NCI-H774 (cell line): Measurements from ENCODE around the gene ZNF175.

Source experiments
- DNase-seq: peaks from one replicate; lab custom pipeline; 2025; lab: John Stamatoyannopoulos, UW

ZNF175 gene

DNA sequence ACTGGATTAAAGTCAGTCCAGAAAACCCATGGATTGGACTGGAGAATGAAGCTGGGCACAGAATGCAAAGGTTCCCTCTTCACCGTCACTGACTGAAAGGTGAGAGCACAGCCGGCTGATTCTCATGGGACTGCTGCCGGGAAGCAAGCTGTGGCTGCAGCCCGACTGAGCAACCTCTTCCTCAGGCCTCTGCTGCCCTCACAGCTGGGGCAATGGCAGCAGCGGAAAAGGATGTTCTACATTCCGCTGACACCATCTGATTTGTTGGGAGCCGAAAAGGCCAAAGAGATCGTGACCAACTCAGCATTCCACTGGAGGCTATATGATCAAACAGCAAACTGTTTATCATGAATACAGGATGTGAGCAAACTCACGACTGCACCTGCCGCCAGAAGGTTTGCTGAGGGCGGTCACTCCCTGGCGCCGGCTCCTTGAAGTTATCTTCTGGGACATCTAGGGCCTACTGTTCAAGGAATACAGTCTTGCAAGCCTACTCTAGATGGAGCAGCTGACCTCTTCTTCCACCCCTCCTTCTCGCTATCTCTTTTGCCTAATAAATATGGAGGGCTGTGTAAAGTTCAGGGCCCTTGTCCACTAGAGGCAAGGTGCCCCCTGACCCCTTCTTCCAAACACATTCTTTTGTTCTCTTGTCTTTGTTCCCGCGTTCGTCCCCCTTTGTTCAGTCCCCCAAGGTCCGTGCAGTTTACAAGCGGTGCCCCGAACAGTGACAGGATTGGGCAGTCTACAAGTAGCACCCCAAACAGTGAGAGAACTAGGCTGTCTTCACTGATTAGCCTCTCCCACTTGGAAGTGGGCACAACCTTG is 20.0 kb upstream of the ZNF175 start:
- DNase-seq: no peak

DNA sequence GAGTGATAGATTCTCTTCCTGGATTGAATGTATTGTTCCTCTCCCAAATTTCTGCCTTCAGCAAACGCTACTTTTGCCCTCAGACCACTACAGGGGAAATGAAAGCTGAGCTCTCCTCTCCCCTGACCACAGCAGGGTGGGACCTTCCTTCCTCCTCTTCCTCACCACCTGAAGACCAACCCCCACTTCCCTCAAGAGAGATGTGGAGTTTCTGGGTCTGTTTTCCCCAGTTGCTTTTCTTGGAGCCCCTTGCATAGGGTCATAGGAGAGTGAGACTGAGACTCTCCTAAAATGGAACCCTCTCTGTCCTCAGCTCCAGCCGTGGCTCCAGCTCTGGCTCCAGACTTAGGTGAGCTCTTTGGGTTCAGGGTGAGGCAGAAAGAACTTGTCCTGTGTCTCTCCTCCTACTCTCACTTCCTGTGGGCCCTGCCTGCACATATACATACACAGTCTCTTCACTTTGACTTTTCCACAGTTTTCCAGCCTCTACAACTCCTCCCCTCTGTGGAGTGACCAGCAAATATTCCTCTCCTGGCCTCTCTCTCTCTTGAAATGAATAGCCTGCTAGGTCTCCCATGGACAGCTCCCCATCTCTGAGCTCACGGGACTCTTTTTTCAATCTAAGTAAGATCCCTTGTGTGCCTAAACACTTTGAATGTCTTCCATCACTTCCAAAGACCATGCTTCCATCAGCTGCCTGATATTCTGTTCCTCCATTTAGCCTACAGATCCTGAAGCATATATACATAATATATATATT is 19.2 kb upstream of the ZNF175 start:
- DNase-seq: no peak

DNA sequence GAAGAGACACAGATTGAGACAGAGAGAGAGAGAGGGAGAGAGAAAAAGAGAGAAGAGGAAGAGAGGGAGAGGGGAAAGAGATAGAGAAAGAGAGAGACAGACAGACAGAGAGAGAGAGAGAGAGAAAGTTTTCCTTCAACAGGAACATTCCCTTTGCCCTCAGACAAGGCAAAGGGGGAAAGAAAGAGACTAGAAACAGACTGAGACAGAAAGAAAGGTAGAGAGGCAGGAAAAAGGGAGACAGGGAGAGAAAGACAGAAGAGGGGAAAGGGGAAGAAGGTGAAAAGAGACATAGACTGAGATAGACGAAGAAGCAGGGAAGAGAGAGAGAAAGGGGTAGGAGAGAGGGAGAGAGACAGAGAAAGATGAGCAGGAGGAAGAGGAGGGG is 18.5 kb upstream of the ZNF175 start:
- no peak for DNase-seq

DNA sequence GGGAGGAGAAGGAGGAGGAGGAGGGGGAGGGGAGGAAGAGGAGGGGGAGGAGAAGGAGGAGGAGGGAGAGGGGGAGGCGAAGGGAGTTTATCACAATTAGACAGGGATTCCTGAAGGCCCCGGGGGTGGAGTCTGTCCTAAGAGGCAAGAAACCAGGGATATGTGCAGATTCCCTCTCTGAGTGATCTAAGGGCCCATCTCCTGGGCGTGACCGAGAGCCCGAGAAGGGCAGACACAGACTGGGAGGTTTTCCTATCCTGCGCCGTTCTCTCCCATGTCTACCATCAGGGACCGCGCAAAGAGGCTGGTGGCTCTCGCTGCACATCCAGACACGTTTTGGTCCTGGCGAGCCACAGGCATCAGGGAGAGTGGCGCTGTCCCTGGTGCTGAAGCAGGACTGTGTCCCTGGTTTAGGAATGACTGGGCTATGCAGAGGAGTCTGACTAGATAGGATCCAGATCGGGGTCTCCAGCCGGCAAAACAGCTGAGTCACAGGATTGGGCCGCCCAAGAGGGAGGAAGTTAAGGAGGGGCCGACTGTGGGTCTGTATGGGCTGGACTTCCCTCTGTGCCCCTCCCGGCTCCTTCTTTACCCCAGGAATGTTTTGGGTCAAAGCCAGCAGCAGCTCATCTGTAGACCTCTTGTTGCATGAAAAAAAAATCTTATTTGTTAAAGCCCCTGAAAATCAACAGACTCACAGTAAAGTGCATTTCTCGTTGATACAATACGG is 17.9 kb upstream of the ZNF175 start:
- DNase-seq: no peak

- no peak for DNase-seq
These were observed 11.8 kb upstream of the ZNF175 start for GRCh38 chr19:51559240-51559639.

DNA sequence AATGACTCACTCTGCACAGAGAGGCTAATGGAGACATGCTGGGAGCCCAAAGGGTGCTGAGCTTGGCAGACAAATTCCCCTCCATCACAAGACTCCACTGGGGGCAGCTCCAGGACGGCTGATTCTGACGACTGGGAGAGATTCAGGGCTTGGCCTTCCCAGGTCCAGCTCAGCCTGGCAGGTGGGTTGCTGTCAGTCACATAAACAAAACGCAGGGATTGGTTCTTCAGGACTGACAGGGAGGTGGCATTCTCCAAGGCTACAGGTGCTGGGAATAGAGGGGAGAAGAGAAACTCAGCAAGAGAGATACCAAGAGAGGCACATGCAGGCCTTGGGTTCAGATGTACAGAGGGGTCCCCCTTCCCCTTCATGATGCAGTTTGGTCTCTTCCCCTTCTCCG is 10.7 kb upstream of the ZNF175 start:
- no peak for DNase-seq

GRCh38 chr19:51564791-51565190 is 6.3 kb upstream of the ZNF175 start:
- no peak for DNase-seq

GRCh38 chr19:51565583-51565982 is 5.5 kb upstream of the ZNF175 start:
- DNase-seq: no peak

DNA sequence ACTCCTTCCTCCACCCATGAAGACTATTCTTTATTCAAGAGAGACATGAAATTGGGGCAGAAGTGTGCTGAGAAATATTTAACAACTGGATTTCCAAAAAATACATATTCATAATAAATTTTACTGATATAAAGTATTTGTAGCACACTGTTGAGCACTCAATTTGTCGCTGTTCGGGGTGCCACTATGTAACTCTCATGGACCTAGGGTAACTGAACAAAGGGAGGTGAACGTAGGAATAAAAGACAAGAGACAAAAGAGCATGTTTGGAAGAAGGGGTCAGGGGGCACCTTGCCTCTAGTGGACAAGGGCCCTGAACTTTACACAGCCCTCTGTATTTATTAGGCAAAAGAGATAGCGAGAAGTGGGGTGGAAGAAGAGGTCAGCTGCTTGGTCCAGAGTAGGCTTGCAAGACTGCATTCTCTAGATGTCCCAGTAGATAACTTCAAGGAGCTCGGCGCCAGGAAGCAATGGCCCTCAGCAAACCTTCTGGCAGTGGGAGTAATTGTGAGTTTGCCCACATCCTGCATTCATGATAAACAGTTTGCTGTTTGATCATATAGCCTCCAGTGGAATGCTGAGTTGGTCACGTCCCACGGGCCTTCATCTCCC is 4.5 kb upstream of the ZNF175 start:
- DNase-seq: no peak

DNA sequence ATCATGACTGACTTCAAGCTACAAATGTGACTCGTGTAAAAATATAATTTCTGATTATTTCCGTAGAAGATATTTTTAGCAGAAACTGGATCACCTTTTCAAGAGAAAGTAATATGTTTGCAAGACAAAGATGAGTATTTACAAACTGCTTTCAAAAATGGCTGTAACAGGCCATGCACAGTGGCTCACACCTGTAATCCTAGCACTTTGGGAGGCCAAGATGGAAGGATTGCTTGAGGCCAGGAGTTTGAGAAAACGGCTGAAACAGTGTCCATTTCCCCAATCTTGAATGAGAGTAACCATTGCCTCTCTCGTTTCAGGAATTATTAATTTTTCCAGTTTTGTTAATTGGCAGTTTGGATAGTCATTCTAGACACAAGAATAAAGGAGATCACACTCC is 3.5 kb upstream of the ZNF175 start:
- no peak for DNase-seq

GRCh38 chr19:51568456-51568855 is 2.6 kb upstream of the ZNF175 start:
- no peak for DNase-seq

GRCh38 chr19:51571599-51571998 is 516 bp downstream of the ZNF175 start:
- no peak for DNase-seq

DNA sequence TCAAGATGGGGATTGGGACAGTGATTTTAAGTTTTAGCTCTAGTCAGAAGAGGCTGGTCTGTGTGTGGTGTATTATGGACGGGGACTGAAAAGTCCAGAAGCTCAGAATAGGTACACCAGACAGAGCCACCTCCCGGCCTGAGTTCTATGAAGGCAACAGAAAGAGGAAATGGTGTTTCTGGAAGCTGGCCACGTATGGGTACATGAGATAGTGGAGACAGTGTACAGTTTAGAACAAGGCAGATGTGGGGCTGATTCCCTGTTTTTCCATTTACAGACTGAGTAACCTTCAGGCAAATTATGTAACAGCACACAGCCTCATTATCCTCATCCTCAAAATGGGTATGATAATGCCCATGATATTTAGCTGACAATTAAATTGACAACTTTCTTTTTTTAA is 1.3 kb downstream of the ZNF175 start:
- no peak for DNase-seq

GRCh38 chr19:51572908-51573307 is 1.8 kb downstream of the ZNF175 start:
- DNase-seq: no peak

GRCh38 chr19:51573331-51573730 is 2.2 kb downstream of the ZNF175 start:
- DNase-seq: no peak

GRCh38 chr19:51576850-51577249 is 5.8 kb downstream of the ZNF175 start:
- no peak for DNase-seq

DNA sequence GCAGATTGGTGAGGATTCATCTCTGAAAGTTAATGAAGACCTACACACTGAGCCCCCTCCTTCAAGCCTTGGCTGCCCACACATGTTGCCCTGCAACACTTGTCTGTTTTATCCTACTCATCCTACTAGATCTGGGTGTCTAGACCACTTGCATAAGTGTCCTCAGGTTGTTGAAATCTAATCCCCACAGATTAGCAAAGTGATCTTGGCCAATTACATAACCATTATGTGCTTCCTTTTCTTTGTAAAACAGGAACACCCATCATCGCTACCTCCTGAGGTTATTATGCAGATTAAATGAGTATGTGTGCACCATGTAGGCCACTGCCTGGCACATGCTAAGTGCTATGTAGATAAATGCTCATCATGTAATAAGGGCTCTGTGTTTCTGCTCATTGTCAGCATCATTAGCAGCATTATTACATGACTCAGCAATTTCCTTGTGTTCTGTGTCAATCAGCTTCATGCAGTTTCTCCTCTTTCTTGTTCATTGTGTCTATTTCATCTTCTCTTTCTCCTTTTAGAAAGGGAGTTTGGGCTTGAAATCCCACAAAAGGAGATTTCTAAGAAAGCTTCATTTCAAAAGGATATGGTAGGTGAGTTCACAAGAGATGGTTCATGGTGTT is 15.1 kb downstream of the ZNF175 start:
- no peak for DNase-seq

GRCh38 chr19:51586799-51587198 is 15.7 kb downstream of the ZNF175 start:
- DNase-seq: no peak

DNA sequence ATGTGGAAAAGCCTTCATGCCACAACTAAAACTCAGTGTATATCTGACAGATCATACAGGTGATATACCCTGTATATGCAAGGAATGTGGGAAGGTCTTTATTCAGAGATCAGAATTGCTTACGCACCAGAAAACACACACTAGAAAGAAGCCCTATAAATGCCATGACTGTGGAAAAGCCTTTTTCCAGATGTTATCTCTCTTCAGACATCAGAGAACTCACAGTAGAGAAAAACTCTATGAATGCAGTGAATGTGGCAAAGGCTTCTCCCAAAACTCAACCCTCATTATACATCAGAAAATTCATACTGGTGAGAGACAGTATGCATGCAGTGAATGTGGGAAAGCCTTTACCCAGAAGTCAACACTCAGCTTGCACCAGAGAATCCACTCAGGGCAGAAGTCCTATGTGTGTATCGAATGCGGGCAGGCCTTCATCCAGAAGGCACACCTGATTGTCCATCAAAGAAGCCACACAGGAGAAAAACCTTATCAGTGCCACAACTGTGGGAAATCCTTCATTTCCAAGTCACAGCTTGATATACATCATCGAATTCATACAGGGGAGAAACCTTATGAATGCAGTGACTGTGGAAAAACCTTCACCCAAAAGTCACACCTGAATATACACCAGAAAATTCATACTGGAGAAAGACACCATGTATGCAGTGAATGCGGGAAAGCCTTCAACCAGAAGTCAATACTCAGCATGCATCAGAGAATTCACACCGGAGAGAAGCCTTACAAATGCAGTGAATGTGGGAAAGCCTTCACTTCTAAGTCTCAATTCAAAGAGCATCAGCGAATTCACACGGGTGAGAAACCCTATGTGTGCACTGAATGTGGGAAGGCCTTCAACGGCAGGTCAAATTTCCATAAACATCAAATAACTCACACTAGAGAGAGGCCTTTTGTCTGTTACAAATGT is 16.4 kb downstream of the ZNF175 start:
- DNase-seq: no peak

- DNase-seq: no peak
These were observed 18.4 kb downstream of the ZNF175 start for GRCh38 chr19:51589511-51589910.

GRCh38 chr19:51590441-51590840 is 19.4 kb downstream of the ZNF175 start:
- no peak for DNase-seq
